ENCODE measurements around the gene OTOP3. TPM values are rescaled to one million over a fixed set of nuclear protein-coding genes. Genes with fewer than 3 reads are reported as not detected.
"Not testable (repeated sequence)": the region's sequence is repeated elsewhere in the genome, so short reads cannot be mapped to it uniquely, and the experiment has no call there.

OTOP3 gene
- total RNA-seq, 4 donors from 2014 or later: 1.6 to 3.8 TPM; not detected in 2

GRCh38 chr17:74964988-74965622 lies 29.4 kb downstream of the OTOP3 start:
- Histone ChIP-seq H3K27ac (no peak overlapping the region), H3K4me1 (peaks cover 0 to 15% (median 6%) of the 10 kb centered on the region in 4 donors), H3K27me3 (no peaks in the 10 kb centered on the region), H3K4me3 (no peak overlapping the region), H3K9me3 (no peaks in the 10 kb centered on the region), H3K36me3 (no peaks in the 10 kb centered on the region)
- no peak for TF ChIP-seq POLR2A (IDR thresholded peaks at IDR 0.05)
- no peak for TF ChIP-seq POLR2AphosphoS5 (IDR thresholded peaks at IDR 0.05)
- no peak for TF ChIP-seq EP300 (IDR thresholded peaks at IDR 0.05; ENCODE audit: low read depth)
- no peak for TF ChIP-seq CTCF (IDR thresholded peaks at IDR 0.05)
- no peak for DNase-seq
- WGBS, 2 donors (ENCODE audit: low coverage in 1 of 2): 85% methylated on average over 14 of the region's 14 CpGs; no CpG with 5 or more reads in 1 of the 2 donors
- intact Hi-C loops (cut with DNase I; ENCODE audit: low total_unique reads): loop anchor here (10.0 kb wide), 1 partner anchor 50 kb away; the partner anchor contains the start of gene MRPL58
- in situ Hi-C loops (cut with MboI; ENCODE audit: low pct_ligation_motif_present in 1 of 4, low pct_unique_long_range_greater_than_20kb in 1 of 4, low sequenced_read_pairs in 3 of 4): loop anchor here in 1 of 4 donors (25.0 kb wide), 1 partner anchor 222 kb away; the partner anchor contains the start of gene SUMO2

- no peak overlapping the region for H3K27ac ChIP-seq
- 47% methylated on average over 5 of the region's 5 CpGs; no CpG with 5 or more reads in 1 of the 2 donors for WGBS, 2 donors (ENCODE audit: low coverage in 1 of 2)
- no peaks in the 10 kb centered on the region for H3K36me3 ChIP-seq
- peaks cover 0 to 26% (median 20%) of the 10 kb centered on the region in 4 donors for H3K4me1 ChIP-seq
- TF ChIP-seq EP300 (IDR thresholded peaks at IDR 0.05; ENCODE audit: low read depth) (no peak), POLR2A (IDR thresholded peaks at IDR 0.05) (no peak), POLR2AphosphoS5 (IDR thresholded peaks at IDR 0.05) (peak in 1 of 3 donors; percentile 6), CTCF (IDR thresholded peaks at IDR 0.05) (no peak)
- peak; percentile 66 for DNase-seq
- H3K27me3 ChIP-seq: peaks cover 27% of the 10 kb centered on the region
- H3K9me3 ChIP-seq: no peaks in the 10 kb centered on the region
- no peak overlapping the region for H3K4me3 ChIP-seq
- intact Hi-C loops (cut with DNase I; ENCODE audit: low total_unique reads) (loop anchor here (10.0 kb wide), 1 partner anchor 46 kb away; the partner anchor contains the start of gene MRPL58), in situ Hi-C loops (cut with MboI; ENCODE audit: low pct_ligation_motif_present in 1 of 4, low pct_unique_long_range_greater_than_20kb in 1 of 4, low sequenced_read_pairs in 3 of 4) (loop anchor here in 1 of 4 donors (25.0 kb wide), 1 partner anchor 219 kb away; the partner anchor contains the start of gene SUMO2)
Measured at GRCh38 chr17:74968361-74968780, 32.7 kb downstream of the OTOP3 start.

GRCh38 chr17:74969501-74969900 lies 33.8 kb downstream of the OTOP3 start:
- 88 to 96% methylated on average over 4 to 5 of the region's 5 CpGs for WGBS, 2 donors (ENCODE audit: low coverage in 1 of 2)
- H3K36me3 ChIP-seq, H3K4me3 ChIP-seq, H3K27ac ChIP-seq, DNase-seq, H3K9me3 ChIP-seq: not testable (repeated sequence)
- intact Hi-C loops (cut with DNase I; ENCODE audit: low total_unique reads): loop anchor here (10.0 kb wide), 1 partner anchor 45 kb away; the partner anchor contains the start of gene MRPL58
- H3K27me3 ChIP-seq: peaks cover 32% of the 10 kb centered on the region
- H3K4me1 ChIP-seq: peaks cover 0 to 26% (median 20%) of the 10 kb centered on the region in 4 donors
- in situ Hi-C loops (cut with MboI; ENCODE audit: low pct_ligation_motif_present in 1 of 4, low pct_unique_long_range_greater_than_20kb in 1 of 4, low sequenced_read_pairs in 3 of 4): loop anchor here in 1 of 4 donors (25.0 kb wide), 1 partner anchor 218 kb away; the partner anchor contains the start of gene SUMO2

- intact Hi-C loops (cut with DNase I; ENCODE audit: low total_unique reads) (no loop called here), in situ Hi-C loops (cut with MboI; ENCODE audit: low pct_ligation_motif_present in 1 of 4, low pct_unique_long_range_greater_than_20kb in 1 of 4, low sequenced_read_pairs in 3 of 4) (loop anchor here in 1 of 4 donors (25.0 kb wide), 1 partner anchor 217 kb away; the partner anchor contains the start of gene SUMO2)
- WGBS, 2 donors (ENCODE audit: low coverage in 1 of 2): 88% methylated on average over 3 of the region's 3 CpGs; no CpG with 5 or more reads in 1 of the 2 donors
- peak overlapping the region in 1 of 4 donors; percentile 76 for H3K4me3 ChIP-seq
- no peaks in the 10 kb centered on the region for H3K36me3 ChIP-seq
- DNase-seq: no peak
- TF ChIP-seq POLR2A (IDR thresholded peaks at IDR 0.05) (no peak), POLR2AphosphoS5 (IDR thresholded peaks at IDR 0.05) (no peak), EP300 (IDR thresholded peaks at IDR 0.05; ENCODE audit: low read depth) (no peak)
- H3K4me1 ChIP-seq: peaks cover 0 to 26% (median 20%) of the 10 kb centered on the region in 4 donors
- peak overlapping the region in 3 of 4 donors; percentile 60 to 77 (median 74) for H3K27ac ChIP-seq
- H3K9me3 ChIP-seq: no peaks in the 10 kb centered on the region
- peaks cover 36% of the 10 kb centered on the region for H3K27me3 ChIP-seq
Measured at GRCh38 chr17:74970395-74970794, 34.7 kb downstream of the OTOP3 start.
